NCI-H2227 treated with DMSO at 0.1 percent for 48 hours (cell line): ENCODE measurements around the gene RDH5.

ENCODE experiments used
- DNase-seq: peaks from one replicate; lab custom pipeline; 2025; lab: John Stamatoyannopoulos, UW

The RDH5 gene

GRCh38 chr12:55728186-55728938, 8.2 kb downstream of the RDH5 start:
- no peak for DNase-seq

- peak; percentile 42 for DNase-seq
These were observed 9.0 kb downstream of the RDH5 start, which contains the start of gene CD63 for GRCh38 chr12:55728939-55729818. Gene CD63 (minus strand): TSS chr12:55729009. CDS start chr12:55728341, 668 bp downstream.

DNA sequence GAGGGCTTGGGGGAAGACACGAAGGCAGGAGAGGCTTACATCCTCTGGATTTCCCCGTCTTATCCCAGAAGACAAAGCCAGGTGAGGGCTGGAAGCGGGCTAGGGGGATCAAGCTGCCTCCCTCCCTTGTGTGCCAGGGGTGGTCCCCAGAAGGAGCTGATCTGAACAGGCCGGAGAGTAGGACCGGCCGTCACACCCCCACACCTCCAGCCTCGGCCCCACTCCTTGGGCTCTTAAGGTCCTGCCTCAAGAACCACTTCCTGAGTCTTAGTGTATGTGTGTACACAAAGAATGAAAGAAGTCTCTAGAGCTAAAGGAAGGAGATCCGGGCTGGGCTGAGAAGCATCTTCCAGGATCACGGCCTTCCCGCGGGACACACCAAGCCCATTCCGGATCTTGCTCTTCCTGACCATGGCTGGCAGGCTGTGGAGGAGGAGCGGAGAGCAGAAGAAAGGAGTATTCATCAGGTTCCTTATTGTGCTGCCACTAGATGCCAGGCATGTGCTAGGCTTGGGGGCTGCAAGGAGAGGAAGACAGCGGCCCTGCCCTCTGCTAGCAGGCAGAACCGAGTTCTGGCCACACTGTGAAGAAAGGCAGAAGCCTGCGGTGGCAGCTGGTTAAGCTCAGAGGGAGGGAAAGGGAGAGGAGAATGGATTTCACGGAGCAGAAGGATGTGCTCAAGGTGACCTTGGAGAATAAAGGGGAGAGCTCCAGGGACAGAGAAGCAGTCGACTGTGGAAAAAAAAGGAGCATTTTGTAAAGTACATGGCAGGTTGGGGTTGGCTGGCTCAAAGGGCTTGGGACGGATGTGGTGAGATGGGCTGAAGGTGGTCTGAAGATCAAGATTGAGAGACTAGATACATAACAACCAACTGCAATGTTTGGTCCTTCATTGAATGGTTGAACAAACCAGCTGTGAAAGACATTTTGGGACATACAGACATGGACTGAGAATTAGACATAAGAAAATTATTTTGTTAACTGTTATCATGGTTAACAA, 9.9 kb downstream of the RDH5 start:
- peak; percentile 39 for DNase-seq

GRCh38 chr12:55732288-55732687, 12.1 kb downstream of the RDH5 start:
- no peak for DNase-seq

DNA sequence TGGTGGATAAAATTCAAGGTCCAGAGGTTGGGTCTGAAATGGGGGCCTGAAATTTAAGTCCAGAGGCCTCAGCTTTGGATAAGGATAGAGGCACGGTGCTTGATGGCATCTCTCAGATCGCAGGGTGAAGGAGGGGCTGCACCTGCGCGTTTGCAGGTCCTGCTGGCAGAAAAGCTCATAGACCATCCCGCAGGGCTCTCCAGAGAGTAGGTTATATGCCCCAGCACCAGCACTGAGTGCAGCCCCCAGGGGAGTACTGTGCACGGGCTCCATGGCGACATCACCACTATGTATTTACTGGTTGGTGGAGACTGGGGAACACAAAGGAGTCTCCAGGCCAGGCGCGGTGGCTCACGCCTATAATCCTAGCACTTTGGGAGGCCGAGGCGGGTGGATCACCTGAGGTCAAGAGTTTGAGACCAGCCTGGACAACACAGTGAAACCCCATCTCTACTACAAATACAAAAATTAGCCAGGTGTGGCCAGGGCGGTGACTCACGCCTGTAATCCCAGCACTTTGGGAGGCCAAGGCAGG, 12.9 kb downstream of the RDH5 start:
- no peak for DNase-seq

GRCh38 chr12:55733858-55734257, 13.7 kb downstream of the RDH5 start:
- DNase-seq, result no peak

- no peak for DNase-seq
These were observed 14.4 kb downstream of the RDH5 start for GRCh38 chr12:55734595-55734994.

GRCh38 chr12:55736076-55736475, 15.9 kb downstream of the RDH5 start:
- no peak for DNase-seq

DNA sequence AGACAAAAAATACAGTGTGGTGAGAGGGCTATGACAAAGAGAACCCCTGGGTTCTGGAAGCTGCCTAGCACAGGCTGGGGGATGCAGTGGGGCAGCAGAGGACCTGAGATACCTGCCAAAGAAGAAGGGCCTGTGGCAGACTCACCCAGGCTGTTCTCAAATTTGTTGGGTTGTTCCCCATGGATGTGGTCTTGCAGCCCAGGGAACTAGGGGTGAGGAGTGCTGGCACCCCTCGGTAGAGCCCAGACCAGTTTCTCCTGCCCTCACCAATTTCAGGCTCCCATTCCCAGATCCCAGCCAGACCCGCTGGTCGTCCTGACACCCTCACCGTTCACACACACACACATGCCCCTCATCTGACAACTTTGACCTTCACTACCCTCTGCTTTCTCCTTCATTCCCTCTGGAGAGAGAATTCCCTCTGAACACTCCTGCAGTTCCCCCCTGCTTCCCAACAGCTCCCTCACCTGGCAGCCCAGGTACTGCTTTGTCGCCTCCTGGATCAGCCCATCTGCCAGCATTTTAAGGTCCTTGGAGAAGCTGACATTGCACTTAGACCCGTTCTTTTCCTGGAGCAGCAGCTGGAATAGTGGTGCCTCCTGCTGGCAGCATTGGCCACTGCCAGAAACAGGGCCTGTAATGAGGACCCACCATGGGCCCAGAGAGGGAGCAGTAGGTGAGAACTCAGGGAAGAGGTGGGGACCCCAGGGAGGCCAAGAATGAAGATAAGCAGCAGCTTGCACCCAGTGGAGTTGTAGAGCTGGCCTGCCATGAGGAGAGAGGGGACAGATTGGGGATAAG, 16.8 kb downstream of the RDH5 start:
- peak; percentile 61 for DNase-seq

GRCh38 chr12:55737581-55738122, 17.5 kb downstream of the RDH5 start:
- peak; percentile 71 for DNase-seq

DNA sequence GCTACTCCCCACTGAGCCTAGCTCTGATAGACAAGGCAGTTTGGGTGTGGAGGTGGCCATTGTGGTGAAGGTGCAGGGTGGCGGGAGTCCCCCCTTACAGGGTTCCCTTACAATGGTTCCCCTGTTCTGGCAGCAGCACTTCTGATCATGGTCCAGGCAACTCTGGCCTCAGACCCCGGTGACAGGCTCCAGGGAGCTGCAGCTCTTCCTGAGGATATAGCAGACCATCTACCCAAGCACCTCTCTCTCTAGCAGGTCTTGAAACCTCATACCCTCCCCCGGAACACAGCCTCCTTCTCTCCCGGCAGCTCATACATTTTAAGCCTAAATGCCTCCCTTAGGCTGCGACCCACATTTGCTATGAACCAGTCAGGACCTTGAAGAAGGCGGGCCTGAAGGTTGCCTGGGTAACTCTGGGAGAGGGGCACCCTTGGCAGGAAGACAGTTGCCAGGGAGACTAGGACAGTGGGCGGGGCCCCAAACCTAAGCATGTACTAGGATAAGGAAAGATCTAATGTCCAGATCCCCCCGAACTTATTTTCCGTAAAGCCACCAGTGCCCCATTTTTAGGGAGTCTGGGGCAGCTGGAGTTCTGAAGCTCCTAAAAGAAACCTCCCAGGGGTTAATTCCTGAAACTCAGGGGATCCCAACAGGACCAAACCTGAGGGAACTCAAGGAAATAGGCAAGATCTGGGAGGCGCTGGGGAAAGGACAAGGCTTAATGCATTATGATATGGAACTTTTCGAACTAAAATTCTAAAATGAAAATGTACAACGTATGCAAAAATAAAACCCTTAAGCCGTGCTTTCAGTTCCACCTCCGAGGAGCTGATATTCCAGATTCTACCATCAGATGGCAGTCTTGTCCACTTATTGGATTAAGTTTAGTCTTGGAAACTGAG, 18.2 kb downstream of the RDH5 start:
- DNase-seq, result peak; percentile 76

GRCh38 chr12:55739025-55739378, 18.8 kb downstream of the RDH5 start:
- no peak for DNase-seq

DNA sequence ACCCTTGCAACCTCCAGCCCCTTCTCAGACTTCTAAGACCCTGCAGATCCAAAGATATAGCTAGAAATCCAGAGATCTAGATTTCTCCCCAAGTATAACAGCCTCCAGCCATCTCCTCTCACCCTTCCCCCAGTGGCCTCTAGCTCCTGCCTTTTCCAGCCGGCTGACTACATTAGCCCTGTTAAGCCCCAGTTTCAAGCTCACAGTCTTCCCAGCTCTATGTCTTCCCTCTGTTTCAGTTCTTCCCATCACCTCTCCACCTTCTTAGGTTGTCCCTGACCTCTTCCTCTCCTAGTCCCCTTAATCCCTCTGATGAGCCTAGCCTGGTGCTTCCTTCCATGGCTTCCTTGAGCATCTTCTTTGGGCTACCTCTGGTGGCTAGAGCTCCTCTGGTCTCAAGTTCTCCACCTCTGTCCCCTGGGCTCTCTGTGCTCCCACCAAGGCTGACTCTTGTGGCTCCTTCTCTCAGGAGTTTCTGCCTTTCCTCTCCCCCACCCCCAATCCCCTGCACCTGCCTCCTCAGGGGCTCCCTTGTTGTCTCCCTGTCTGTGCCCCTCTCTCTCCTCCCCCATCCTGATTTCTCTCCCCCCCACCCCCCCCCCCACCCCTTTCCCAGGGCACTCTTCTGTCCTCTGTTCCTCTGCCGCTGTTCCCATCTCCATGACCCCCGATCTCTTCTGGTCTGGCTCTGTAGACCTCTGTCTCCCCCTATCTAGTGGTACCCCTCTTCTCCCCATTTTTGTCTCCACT, 21.9 kb downstream of the RDH5 start:
- DNase-seq, result no peak

- DNase-seq, result peak; percentile 68
These were observed 22.7 kb downstream of the RDH5 start, which contains the start of gene GDF11 for GRCh38 chr12:55742719-55743405. Gene GDF11 (plus strand): TSS chr12:55743122. CDS start chr12:55743317, 195 bp downstream.

- DNase-seq, result no peak
These were observed 23.5 kb downstream of the RDH5 start for GRCh38 chr12:55743406-55744339.

GRCh38 chr12:55744340-55745030, 24.3 kb downstream of the RDH5 start:
- no peak for DNase-seq
